Stimulated activated naive CD4-positive, alpha-beta T cell (primary cell): ENCODE measurements around the gene VSX1.

Experiments
- DNase-seq, 6 experiments: peaks; one replicate each; lab custom pipeline; 2025; lab: John Stamatoyannopoulos, UW

The VSX1 gene

GRCh38 chr20:25087186-25087929 lies 5.4 kb upstream of the VSX1 start:
- no peak for DNase-seq

DNA sequence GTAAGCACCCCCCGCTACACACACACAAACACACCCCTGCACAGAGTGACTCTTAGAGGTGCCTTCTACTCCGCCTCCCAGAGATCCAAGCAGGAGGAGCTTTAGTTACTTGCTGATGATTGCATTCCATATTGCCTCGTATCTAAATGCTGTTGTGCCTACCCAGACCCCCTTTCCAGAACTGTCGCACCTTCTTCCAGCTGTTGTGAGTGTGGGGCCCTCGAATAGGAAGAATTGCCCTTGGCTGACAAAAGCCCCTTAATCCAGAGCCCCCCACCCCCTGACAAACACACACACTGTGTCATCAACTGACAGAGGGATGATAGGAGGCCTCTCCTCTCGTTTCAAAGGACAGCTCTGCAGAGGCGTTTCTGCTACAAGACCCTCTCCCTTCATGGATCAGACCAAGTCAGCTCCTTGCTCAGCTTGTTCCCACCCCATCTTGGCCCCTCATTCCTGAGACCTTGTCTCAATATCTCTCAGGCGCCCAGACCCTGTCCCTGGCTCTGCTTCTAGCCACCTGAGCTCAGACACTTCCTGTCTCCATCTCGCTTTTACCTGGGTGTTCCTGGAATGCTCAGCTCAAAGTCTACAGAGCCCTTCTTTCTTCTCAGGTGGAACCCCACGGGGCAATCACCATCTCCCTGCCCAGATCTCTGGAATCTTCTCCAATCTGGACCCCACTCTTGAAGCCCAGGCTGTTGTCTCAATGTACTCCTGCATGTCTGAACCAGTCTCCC lies 4.0 kb upstream of the VSX1 start:
- DNase-seq, result no peak

DNA sequence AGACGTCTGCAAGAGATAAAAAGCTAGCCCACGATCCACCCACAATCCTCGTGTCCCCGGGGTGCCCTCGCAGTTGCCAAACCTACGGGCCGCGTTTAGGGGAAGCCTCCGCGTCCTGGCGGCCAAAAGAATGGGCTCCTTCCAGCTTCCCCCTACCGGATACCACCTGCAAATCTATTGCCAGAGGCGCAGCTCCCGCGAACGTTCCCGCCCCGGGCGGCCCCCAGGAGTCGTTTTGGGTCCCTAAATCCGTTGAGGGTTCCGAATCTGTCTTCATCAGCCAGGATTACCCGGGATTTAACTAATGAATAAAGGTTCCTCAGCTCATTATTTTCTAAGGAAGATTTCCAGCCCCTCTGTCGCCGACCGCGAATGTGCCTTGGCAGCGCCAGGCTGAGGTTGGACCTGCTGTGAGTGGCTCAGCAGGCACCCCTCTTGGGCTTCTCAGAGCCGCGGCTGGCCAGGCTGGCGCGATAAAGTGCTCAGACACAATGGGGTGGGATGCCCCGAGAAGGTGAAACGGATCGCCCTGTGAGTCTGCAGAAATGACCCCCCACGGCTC lies 2.8 kb upstream of the VSX1 start:
- peak in 2 of 6 experiments; percentile 28 to 30 for DNase-seq

DNA sequence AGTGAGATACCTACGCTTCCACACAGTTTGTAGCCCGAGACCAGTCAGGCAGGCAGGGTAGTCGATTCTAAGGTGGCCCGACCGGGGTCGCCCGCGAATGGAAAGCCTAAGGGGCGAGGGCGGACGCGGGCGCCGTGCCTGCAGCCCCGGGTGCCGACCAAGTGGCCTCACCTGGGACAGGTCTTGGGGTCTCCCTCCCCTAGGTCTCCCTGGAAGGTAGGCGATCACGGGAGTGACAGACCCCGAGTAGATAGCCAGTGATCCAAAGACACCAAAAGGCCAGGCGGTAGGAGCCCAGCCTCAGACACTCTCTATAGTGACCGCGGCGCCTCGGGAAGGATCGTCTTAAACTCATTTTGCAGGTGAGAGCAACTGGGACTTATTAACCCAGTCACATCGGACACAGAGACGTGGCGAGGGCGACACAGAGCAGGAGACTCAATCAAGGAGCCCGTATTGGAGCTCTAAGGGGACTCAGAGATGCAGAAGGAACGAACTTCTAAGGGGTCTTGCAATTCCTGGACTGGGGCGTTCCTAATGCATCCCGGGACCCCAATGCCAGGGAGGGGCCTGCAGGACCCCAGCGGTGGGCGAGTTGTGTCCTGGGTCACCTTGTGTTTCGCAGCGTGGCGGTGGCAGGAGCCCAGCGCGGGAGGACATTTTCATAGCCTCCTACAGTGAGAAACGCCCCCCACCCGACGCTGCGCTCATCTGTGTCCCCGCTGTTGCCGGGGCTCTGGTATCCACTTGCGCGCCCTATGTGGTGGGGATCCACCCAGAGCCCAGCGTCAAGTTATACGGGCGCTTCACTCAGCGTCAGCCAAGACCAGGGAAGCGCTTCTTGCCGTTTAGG lies 2.1 kb upstream of the VSX1 start:
- DNase-seq, result peak in 2 of 6 experiments; percentile 28 to 30

GRCh38 chr20:25083141-25083772 lies 1.3 kb upstream of the VSX1 start:
- DNase-seq, result no peak

GRCh38 chr20:25082498-25082873 lies 545 bp upstream of the VSX1 start:
- DNase-seq, result no peak

DNA sequence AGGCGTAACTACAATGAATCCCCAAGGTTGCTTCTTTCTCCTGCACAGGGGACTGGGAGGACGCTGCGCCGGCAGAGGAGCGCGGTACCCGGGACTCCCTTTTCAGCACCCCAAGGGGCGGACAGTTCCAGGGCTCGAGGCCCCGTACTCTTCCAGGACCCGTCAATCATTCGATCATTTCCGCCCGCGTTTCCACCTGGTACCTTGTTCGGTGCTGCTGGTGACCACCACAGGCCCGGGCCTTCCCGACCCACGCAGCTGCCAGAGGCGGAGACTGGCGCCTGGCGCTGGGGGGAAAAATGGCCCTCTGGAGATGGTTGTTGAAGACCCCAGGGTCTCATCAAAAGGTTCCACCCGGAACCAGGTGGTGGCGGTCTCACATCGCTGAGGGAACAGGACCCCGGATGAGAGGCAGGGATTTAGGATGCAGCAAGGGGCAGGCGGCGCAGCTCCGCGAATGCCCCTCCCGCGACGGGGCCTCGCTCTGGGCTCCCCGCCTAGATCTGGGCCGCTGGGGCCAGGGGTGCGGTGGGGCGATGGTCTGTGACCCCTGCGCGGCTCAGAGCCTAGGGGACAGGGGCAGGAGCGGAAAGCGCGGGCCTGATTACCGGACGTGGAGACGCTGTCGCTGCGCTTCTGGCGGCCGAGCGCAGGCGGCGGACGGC lies 744 bp downstream of the VSX1 start:
- DNase-seq, result peak in 5 of 6 experiments; percentile 5 to 59 (median 30)

DNA sequence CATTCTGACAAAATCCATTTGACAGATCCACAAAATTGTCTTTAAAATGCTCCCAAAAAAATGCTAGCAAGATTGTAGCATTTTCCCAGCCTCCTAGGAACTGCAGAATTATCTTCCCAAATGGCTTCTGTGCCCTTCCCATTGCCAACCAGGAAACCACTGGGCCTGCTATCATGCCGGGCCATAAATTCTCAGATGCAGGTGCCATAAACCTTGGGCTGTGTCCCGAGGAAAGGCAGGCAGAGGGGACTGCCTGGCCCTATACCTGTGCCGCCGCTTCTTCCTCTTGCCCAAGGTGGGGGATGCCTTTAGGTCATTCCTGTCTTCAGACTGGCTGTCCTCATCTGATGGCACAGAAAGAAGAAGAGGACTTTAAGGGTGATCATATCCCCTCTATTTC lies 2.8 kb downstream of the VSX1 start:
- no peak for DNase-seq

GRCh38 chr20:25078662-25079061 lies 3.3 kb downstream of the VSX1 start:
- DNase-seq, result no peak

GRCh38 chr20:25077610-25078169 lies 4.3 kb downstream of the VSX1 start:
- DNase-seq, result no peak

GRCh38 chr20:25076731-25077609 lies 5.0 kb downstream of the VSX1 start:
- peak in 1 of 6 experiments; percentile 10 for DNase-seq

DNA sequence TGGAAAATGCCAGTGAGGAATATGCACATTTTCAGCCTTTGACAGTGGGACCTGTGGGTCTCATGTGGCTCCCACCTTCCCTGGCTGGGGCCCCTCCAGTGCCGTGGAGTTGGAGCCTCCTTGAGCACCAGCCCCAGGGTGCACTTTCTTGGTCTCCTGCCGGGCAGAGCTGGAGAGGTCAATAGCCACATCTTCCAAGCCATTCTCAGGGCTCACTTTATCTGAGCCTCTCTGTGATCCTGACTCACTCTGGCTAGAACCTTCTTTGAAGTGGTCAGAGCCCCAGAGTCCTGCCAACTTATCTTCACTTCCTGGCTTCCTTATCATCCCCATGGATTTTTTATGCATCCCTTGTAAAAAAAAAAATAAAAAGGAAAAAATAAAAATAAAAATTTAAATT lies 5.7 kb downstream of the VSX1 start:
- no peak for DNase-seq

DNA sequence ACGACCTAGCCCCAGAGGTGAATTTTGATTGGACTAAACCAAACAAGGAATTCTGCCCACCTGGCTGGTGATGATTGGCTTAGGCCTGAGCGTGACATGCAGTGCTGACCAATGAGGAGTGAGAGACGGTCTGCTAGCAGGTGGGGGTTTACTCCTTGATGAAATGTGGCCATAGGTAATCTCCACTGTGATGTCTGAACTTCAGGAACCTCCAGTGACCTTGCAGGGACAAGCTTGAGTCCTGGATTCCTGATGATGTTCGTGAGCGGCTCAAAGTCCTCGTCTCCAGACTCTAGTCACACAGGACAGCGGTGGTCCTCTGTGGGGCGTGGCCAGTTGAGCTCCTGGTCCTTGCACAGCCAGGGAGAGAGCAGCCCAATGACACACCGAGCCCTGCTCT lies 8.4 kb downstream of the VSX1 start:
- no peak for DNase-seq

DNA sequence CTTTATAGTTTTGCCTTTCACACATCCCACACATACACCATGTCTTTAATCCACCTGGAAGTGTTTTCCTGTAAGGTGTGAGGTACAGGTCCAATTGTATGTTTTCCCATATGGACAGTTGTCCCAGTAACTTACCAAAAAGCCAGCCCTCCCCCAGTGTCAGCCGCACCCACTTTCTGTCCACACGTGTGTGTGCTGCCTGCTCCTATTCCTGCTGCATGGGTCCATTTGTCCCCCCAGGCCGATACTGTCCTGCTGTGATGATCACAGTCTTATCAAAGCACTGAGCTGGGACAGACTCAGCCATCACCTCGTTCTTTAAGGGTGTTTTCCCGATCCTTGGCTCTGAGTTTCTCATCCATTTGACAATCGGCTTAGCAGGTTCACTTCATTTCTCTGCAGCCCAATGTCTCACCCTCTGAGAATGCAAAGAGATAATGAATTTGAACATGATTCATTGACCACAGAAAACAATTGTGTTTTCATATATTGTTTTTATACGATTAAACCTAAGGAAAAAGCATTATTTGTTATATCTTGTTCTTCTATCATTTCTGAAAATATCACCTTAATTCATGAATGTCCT lies 9.6 kb downstream of the VSX1 start:
- DNase-seq, result no peak

GRCh38 chr20:25071734-25072133 lies 10.2 kb downstream of the VSX1 start:
- no peak for DNase-seq

DNA sequence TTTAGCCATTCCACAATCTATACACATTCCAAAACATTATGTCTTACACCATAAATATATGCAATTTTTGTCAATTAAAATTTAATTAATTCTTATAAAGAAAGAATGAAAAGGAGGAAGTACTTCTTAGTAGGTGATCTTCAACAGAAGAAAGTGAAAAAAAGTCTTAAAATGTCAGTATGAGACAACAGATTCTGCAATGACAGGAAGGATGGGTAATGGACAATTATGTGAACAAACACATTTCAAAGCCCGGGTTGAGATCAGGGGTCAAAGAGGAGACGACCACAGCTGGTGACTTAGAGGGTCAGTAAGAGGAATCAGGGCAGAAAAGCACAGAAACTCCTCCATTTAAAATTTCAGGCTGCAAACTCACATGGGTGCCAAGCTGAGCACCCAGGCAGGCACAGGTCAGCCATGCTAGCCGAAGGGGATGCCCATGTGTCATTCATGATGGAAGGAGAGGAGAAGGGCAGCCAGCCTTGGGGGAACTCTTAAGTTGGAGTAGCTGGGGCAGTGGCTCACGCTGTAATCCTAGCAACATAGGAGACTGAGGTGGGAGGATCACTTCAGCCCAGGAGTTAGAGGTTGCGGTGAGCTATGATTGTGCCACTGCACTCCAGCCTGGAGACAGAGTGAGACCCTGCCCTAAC lies 11.0 kb downstream of the VSX1 start:
- DNase-seq, result no peak

- no peak for DNase-seq
Observed at GRCh38 chr20:25067102-25067987, 14.6 kb downstream of the VSX1 start.

- DNase-seq, result no peak
Observed at GRCh38 chr20:25066386-25066785, 15.6 kb downstream of the VSX1 start.
